Osteoblast (primary cell): Measurements from ENCODE around the gene HSD11B1L. TPM values are rescaled to one million over a fixed set of nuclear protein-coding genes. Genes with fewer than 3 reads are reported as not detected.

Source experiments
- DNase-seq: peaks from one replicate; pipeline ENCODE4 v3.0.0; 2011; ENCODE audit warnings: low spot score, mixed read lengths; ENCODE audit not compliant: insufficient read length; ENCODE audit errors: missing footprints
- H2AFZ ChIP-seq: 2 replicates; pipeline ENCODE4 v1.6.0; 2011; ENCODE audit warnings: mild to moderate bottlenecking, low read length
- H3K27ac ChIP-seq: 2 replicates; pipeline ENCODE4 v1.5.1; 2011; ENCODE audit warnings: mild to moderate bottlenecking, low read depth, low read length, moderate library complexity
- H3K27me3 ChIP-seq: 2 replicates; pipeline ENCODE4 v1.6.0; 2012; ENCODE audit warnings: mild to moderate bottlenecking, control low read depth, inconsistent platforms, low read length, moderate library complexity; ENCODE audit not compliant: insufficient read depth
- H3K36me3 ChIP-seq: 2 replicates; pipeline ENCODE4 v1.5.1; 2011; ENCODE audit warnings: mild to moderate bottlenecking, low read length, control low read depth, moderate library complexity; ENCODE audit not compliant: insufficient read depth
- H3K4me1 ChIP-seq: 2 replicates; pipeline ENCODE4 v1.5.1; 2011; ENCODE audit warnings: mild to moderate bottlenecking, low read length, control low read depth, moderate library complexity; ENCODE audit not compliant: insufficient read depth
- H3K4me2 ChIP-seq: 2 replicates; pipeline ENCODE4 v1.6.0; 2011; ENCODE audit warnings: mild to moderate bottlenecking, low read length; ENCODE audit not compliant: insufficient read depth
- H3K4me3 ChIP-seq: fragments of 200-600 bp; sonication (generic); 3 replicates; pipeline ENCODE4 v1.5.1; 2012; ENCODE audit warnings: mild to moderate bottlenecking, low read length, inconsistent platforms; ENCODE audit not compliant: insufficient read depth
- H3K79me2 ChIP-seq: 2 replicates; pipeline ENCODE4 v1.6.0; 2012; ENCODE audit warnings: mild to moderate bottlenecking, low read length, control low read depth, inconsistent platforms; ENCODE audit not compliant: insufficient read depth
- H3K9me3 ChIP-seq: 2 replicates; pipeline ENCODE4 v1.5.1; 2011; ENCODE audit warnings: low read depth, low read length, control low read depth
- H4K20me1 ChIP-seq: 2 replicates; pipeline ENCODE4 v1.6.0; 2012; ENCODE audit warnings: mild to moderate bottlenecking, low read length, control low read depth; ENCODE audit not compliant: insufficient read depth
- CTCF ChIP-seq: IDR thresholded peaks from 2 replicates; pipeline ENCODE4 v1.5.1; 2011; ENCODE audit warnings: mild to moderate bottlenecking, low read depth, low read length, moderate library complexity; ENCODE audit errors: extremely low read depth
- total RNA-seq: library from RNA; depleted of rRNA; stranded (reverse); fragments of >200 nt; gene quantifications from 2 replicates; pipeline ENCODE4 v1.2.3, GENCODE V29; 2012

The HSD11B1L gene
- total RNA-seq, 1 donor: 14.8 TPM

DNA sequence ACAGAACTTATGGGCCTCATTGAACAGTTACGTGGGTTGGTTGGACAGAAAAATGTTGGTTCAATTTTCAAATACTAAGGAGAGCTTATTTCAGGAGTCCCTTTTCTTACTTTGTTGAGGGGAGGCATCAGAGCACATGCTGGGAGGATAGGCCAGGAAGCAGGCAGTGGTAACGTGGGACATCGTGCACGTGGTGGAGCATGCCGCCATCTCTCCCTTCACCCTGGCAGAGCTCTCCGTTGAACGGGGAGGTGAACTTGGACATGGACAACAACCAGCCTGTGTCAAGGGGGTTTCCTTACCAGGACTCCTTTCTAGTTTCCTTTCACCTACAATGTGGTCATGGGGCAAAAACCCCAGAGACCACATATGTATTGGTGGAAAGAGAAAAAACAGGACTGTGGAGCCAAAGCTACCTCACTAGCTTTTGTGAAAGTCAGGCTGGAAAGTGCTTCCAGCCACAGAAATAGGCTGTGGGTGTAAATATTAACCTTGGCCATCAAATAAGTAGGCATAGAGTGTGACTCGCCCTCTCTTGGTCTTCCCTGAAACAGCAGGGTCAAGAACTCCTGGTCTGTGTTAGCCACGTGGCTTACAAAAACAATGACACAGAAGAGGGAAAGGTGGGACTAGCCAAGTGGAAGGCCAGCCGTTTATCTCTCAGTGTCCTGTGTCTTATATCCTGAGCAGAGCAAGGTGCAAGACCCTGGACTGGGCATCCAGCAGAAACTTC lies 14.9 kb upstream of the HSD11B1L start:
- DNase-seq: peak; percentile 98
- peaks cover 9% of the 10 kb centered on the region for H3K4me1 ChIP-seq
- no peaks in the 10 kb centered on the region for H3K27me3 ChIP-seq
- H3K27ac ChIP-seq: peak overlapping the region; percentile 0
- TF ChIP-seq CTCF: peak; percentile 52
- peaks cover 10% of the 10 kb centered on the region for H3K79me2 ChIP-seq
- no peaks in the 10 kb centered on the region for H3K9me3 ChIP-seq
- H3K36me3 ChIP-seq: peaks cover 76% of the 10 kb centered on the region
- no peak overlapping the region for H3K4me3 ChIP-seq
- H3K4me2 ChIP-seq: no peak overlapping the region
- peaks cover 25% of the 10 kb centered on the region for H4K20me1 ChIP-seq
- no peak overlapping the region for H2AFZ ChIP-seq

DNA sequence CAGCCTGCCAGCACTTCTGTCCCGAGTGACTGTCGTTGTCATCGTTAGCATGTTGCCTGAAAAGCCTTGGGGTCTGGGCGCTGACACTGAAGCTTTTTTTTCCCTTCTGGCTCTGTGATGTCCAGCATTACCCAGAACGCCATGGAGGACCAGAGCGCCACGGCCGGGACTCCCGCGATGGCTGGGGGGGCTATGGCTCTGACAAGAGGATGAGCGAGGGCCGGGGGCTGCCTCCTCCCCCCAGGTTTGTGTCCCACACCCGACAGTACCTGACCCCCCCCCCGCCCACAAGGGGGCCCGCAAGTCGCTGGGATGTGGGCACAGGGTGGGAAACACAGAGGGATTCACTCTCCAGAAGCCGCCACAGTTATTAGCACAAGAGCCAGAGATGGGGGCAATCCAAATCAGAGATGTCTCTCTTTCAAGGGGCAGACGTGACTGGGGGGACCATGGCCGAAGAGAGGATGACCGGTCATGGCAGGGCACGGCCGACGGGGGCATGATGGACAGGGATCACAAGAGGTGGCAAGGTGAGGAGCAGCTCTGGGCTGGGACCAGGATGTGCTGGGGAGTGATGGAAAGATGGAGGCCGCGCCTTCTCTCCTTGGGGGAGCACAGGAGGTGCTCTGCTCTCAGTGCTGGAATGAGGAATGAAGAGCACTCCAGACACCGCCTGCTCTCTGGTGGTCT lies 13.8 kb upstream of the HSD11B1L start:
- Histone ChIP-seq H3K9me3 (no peaks in the 10 kb centered on the region), H2AFZ (no peak overlapping the region), H3K27me3 (no peaks in the 10 kb centered on the region), H3K36me3 (peaks cover 66% of the 10 kb centered on the region), H3K4me2 (no peak overlapping the region), H3K79me2 (peaks cover 7% of the 10 kb centered on the region), H3K4me1 (peaks cover 9% of the 10 kb centered on the region), H3K27ac (peak overlapping the region; percentile 0), H3K4me3 (no peak overlapping the region), H4K20me1 (peaks cover 22% of the 10 kb centered on the region)
- TF ChIP-seq CTCF: no peak
- no peak for DNase-seq

DNA sequence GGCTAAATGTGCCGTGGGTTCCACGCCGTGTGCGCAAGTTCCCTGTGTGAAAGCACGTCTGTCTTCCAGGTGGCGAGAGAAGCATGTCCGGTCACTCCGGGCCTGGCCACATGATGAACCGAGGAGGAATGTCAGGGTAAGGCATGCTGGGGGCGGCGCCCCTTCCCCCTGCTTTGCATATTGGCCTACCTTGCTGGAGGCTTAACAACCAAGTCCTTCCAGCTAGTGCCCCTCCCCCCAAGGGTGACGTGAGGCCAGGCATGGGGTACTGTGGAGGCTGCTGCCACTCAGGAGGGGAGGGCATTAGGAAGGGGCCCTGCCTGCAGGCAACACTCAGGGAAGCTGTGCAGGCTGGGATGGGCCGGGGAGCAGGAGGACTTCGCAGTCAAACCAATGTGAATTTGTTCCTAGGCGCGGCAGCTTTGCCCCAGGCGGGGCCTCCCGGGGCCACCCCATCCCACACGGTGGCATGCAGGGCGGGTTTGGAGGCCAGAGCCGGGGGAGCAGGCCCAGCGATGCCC lies 13.0 kb upstream of the HSD11B1L start:
- no peaks in the 10 kb centered on the region for H3K9me3 ChIP-seq
- H3K27ac ChIP-seq: no peak overlapping the region
- H3K36me3 ChIP-seq: peaks cover 61% of the 10 kb centered on the region
- peaks cover 7% of the 10 kb centered on the region for H3K79me2 ChIP-seq
- DNase-seq: no peak
- H2AFZ ChIP-seq: no peak overlapping the region
- H3K4me1 ChIP-seq: peaks cover 9% of the 10 kb centered on the region
- no peaks in the 10 kb centered on the region for H3K27me3 ChIP-seq
- no peak for TF ChIP-seq CTCF
- H3K4me2 ChIP-seq: no peak overlapping the region
- H3K4me3 ChIP-seq: no peak overlapping the region
- peaks cover 22% of the 10 kb centered on the region for H4K20me1 ChIP-seq

- Histone ChIP-seq H4K20me1 (peaks cover 15% of the 10 kb centered on the region), H3K9me3 (no peaks in the 10 kb centered on the region), H3K4me1 (peaks cover 9% of the 10 kb centered on the region), H3K36me3 (peaks cover 47% of the 10 kb centered on the region), H3K27me3 (no peaks in the 10 kb centered on the region), H3K79me2 (peaks cover 5% of the 10 kb centered on the region), H3K27ac (no peak overlapping the region), H3K4me2 (no peak overlapping the region), H3K4me3 (no peak overlapping the region), H2AFZ (no peak overlapping the region)
- no peak for TF ChIP-seq CTCF
- DNase-seq: peak; percentile 23
These were observed 11.6 kb upstream of the HSD11B1L start for GRCh38 chr19:5669212-5669611.
